ENCODE data around the gene MRPL34.

MRPL34 gene

GRCh38 chr19:17329366-17330261, 23.9 kb downstream of the MRPL34 start:
- no peak for DNase-seq

GRCh38 chr19:17330262-17331044, 24.8 kb downstream of the MRPL34 start:
- DNase-seq: no peak

- DNase-seq: no peak
Observed at GRCh38 chr19:17331045-17331558, 25.4 kb downstream of the MRPL34 start.

GRCh38 chr19:17332360-17332676, 26.6 kb downstream of the MRPL34 start:
- DNase-seq: no peak

- peak; percentile 8 for DNase-seq
Observed at GRCh38 chr19:17332677-17333581, 27.3 kb downstream of the MRPL34 start.

- peak; percentile 25 for DNase-seq
Observed at GRCh38 chr19:17333611-17334413, 28.1 kb downstream of the MRPL34 start.

GRCh38 chr19:17334414-17335409, 29.0 kb downstream of the MRPL34 start, which contains the start of gene ANO8:
Gene ANO8, minus strand, starts transcription at chr19:17334855. Its CDS starts 185 bp downstream, at chr19:17334670.
- peak; percentile 94 for DNase-seq

- DNase-seq: no peak
Observed at GRCh38 chr19:17335575-17335974, 29.9 kb downstream of the MRPL34 start.

GRCh38 chr19:17336872-17337674, 31.4 kb downstream of the MRPL34 start, which contains the start of gene GTPBP3:
Gene GTPBP3, plus strand, starts transcription at chr19:17337553. Its CDS starts 59 bp downstream, at chr19:17337612.
- peak; percentile 98 for DNase-seq

GRCh38 chr19:17337675-17338432, 32.2 kb downstream of the MRPL34 start:
- DNase-seq: no peak

GRCh38 chr19:17338433-17339078, 32.9 kb downstream of the MRPL34 start:
- DNase-seq: no peak

- no peak for DNase-seq
Observed at GRCh38 chr19:17339088-17339741, 33.5 kb downstream of the MRPL34 start.

- no peak for DNase-seq
Observed at GRCh38 chr19:17340302-17340870, 34.7 kb downstream of the MRPL34 start.

- DNase-seq: no peak
Observed at GRCh38 chr19:17340871-17341357, 35.2 kb downstream of the MRPL34 start.

GRCh38 chr19:17341386-17341785, 35.7 kb downstream of the MRPL34 start:
- DNase-seq: no peak

- no peak for DNase-seq
Observed at GRCh38 chr19:17341845-17342244, 36.2 kb downstream of the MRPL34 start.

- peak; percentile 48 for DNase-seq
Observed at GRCh38 chr19:17346109-17346671, 40.5 kb downstream of the MRPL34 start.
